Suppressor macrophage treated with lipopolysaccharide for 1 hour (primary cell): ENCODE results near the gene ZNF575.
"Not testable (repeated sequence)": the region's sequence is repeated elsewhere in the genome, so short reads cannot be mapped to it uniquely, and the experiment has no call there.

ENCODE experiments used
- DNase-seq, 3 donors: peaks; one replicate each; pipeline ENCODE4 v3.0.0-alpha.2; 2020 to 2022

Gene ZNF575

DNA sequence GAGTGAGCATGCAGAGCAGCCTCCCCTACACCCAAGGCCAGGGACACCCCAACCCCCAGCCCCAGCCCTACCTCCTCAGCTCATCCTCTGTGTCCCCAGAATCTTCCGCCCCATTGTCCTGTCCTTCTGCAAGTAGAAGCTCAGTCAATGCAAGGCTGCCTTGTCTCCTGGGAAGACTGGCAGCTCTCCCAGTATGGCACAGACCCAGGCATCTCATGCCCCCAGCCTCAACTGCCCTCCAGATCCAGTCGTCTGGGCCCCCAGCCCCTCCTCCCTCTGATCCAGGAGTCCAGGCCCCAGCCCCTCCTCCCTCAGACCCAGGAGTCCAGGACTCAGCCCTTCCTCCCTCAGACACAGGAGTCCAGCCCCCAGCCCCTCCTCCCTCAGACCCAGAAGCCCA, 13.0 kb downstream of the ZNF575 start:
- DNase-seq = no peak

DNA sequence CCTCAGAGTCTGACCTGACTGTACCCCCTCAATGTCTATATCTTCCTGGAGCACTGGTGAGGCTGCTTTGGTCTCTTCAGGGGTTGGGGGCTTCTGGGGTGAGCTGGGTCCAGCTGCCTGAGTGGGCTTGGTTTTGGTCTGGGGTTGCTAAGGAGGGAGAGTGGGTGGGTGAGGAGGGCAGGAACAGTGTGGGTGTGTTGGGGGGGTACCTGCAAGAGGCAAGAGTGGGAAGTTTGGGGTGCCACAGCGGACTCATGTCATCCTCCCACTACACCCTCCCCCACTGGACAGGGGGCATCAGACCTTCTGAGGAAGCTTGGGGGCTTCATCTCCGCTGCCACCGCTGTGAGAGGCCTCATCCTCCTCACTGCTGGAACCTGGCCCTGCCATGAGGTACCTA, 13.6 kb downstream of the ZNF575 start:
- no peak for DNase-seq

DNA sequence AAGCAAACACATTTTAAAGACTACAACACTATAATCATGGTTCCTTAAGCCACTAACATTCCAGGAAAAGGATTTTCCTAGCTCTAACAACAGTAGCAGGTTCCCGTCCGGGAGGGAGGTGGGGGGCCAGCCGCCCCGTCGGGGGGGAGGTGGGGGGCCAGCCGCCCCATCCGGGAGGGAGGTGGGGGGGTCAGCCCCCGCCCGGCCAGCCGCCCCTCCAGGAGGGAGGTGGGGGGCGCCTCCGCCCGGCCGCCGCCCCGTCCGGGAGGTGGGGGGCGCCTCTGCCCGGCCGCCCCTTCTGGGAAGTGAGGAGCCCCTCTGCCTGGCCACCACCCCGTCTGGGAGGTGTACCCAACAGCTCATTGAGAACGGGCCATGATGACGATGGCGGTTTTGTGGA, 14.9 kb downstream of the ZNF575 start:
- not testable (repeated sequence) for DNase-seq

DNA sequence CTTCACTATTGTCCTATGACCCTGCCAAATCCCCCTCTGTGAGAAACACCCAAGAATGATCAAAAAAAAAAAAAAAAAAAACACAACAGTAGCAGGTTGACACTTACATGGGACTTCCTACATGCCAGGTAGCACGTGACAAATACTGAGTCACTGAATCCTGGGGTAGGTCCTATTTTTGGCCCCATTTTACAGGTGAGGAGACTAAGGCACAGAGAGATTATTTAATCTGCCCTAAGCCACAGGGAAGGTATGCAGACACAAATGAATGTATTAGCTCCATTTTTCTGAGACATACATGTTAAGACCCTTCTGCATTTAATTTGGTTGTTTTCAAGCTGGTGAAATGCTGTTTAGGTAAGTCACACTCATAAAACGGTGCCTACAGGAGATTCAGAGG, 15.7 kb downstream of the ZNF575 start:
- no peak for DNase-seq

DNA sequence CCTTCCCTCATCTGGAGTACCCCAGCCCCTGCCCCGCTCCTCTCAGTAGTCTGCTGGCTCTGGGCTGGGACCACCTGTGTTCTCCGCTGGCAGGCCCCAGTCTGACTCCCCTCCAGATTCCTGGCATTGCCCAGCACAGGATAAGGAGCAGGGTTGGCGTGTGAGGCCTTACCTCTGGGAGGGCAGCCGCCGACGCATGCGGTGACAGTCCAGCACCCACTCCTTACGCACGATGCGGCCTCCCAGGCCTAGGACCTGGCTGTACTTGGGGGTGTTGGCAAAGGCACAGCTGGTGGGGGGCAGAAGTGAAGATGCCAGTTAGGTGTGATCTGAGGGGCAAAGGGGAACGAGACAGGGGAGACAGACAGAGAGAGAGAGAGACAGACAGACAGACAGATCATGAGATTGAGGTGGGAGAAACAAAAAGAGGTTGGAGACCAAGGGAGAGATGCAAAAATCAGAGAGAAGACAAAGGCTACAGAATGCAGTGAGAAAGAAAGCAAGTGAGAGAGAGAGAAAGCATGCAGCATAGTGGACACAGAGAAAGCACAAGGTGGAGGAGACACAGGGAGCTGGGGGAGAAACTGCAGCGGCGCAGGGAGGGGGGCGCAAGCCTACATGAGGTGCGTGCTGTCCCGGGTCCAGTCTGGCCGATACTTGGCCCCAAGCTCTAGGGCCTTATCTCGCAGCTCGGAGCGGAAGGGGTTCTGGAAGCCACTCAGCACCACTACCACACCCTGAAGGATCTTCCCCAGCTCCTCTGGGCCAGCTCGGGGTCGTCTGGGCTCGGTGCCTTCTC, 18.6 kb downstream of the ZNF575 start:
- DNase-seq = no peak

DNA sequence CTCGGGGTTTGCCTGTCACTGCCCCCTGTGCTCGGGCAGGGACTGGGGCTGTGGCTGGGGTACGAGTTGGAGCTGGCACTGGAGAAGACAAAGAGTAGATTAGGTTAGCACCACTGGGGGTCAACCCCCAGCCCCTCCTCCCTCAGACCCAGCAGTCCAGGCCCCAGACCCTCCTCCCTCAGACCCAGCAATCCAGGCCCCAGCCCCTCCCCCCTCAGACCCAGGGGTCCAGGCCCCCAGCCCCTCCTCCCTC, 19.1 kb downstream of the ZNF575 start:
- no peak for DNase-seq

DNA sequence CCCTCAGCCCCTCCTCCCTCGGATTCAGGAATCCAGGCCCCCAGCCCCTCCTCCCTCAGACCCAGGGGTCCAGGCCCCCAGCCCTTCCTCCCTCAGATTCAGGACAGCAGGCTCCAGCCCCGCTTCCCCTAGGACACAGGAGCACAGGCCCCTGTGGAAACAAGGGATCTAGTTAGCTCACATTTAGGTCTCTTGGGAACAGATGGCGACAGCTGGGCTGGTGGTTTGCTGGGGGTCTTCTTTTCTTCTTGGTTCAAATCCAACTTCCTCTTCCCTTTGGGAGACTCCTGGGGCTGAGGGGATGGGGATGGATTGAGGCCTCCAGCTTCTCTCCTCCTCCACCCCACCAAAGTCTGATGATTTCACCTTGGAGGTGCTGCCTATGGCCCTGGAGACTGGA, 19.6 kb downstream of the ZNF575 start:
- no peak for DNase-seq

DNA sequence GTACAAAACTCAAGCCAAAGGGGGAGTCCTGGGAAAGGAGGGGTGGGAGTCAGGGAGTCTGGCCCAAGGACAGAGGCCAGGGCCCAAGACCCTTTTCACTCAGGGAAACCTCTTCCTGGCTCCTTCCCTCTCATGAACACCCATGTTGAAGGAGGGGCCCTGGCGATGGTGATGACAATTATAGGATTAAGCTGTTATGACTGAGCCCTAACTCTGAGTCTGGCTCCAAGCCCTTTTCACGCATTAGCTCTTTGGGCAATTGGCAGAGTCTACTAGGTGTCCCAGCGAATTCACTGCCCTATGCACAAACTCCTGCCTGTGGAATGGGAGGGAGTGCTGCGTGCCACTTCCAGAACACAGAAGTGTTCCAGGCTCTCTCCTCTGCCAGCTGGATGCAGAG, 20.7 kb downstream of the ZNF575 start:
- DNase-seq = no peak

DNA sequence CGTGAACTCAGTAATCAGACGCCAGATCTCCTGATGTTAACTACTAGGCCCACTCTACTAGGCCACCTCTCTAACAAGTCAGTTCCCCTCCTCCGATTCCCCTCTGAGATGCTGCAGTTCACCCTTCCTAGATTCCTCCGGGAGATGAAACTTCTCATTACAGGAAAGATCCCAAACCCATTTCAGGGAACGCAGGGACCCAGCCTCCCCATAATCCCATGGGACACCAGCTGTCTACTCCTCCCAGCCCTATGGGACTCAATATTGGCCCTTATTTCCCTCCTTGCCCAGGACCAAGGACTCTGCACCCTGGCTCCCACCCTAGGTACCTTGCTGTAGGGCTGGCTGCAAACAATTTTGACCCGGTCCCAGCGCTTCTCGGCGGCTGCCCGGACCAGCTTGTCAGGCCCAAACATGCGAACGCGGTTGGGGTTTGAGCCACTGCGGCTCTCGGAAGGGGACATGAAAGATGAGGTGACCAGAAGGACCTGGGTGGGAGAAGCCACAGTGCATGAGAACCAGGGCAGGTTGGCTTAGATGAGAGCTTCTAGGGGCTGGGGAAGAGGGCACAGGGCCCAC, 21.4 kb downstream of the ZNF575 start:
- DNase-seq = no peak

DNA sequence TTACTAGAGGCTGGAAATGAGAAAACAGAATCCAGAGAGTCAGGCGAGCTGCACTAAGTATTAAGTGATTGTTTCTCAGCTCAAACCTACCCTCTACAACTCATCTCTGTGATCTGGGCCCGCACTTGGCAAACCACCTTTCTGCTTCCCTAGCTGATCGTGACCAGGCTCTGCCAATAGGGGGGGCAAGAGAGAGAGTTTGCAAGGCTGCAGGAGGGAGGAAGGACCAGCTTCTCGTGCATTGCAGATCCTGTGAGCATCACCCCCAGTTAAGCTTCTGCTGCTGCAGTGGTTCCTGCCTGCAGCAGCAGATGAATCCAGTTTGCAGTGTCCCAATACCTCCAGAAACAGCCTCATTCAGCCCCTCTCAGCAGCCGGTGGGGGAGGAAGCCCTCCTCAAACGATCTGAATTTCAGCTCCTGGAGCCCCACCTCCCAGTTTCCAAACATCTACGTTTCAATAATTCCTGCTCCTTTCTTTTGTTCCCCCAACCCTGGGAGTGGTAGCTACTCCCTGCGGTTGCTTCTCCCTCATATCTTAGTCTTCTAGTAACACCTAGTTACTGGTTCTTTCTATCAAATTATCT, 22.3 kb downstream of the ZNF575 start:
- DNase-seq = peak; percentile 76 to 88 (median 88)

DNA sequence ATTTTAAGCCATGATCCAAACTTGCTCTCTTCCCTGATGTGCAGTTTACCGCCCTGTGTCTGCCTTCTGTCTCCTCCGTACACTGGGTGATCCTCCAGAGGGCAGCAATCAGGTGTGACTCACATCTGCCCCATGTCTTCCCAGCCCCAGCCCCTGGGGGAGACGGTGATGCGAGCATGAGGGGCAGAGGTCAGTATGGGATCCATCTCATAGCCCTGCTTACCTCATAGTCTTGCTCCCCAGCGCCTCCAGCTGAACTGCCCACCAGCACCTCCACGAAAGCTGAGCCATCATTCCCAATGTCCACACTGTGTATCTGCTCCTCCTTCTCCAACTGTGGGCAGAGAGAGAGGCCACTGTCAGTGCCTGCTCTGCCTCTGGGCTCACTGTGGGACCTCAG, 27.7 kb downstream of the ZNF575 start:
- peak; percentile 60 to 74 (median 68) for DNase-seq

DNA sequence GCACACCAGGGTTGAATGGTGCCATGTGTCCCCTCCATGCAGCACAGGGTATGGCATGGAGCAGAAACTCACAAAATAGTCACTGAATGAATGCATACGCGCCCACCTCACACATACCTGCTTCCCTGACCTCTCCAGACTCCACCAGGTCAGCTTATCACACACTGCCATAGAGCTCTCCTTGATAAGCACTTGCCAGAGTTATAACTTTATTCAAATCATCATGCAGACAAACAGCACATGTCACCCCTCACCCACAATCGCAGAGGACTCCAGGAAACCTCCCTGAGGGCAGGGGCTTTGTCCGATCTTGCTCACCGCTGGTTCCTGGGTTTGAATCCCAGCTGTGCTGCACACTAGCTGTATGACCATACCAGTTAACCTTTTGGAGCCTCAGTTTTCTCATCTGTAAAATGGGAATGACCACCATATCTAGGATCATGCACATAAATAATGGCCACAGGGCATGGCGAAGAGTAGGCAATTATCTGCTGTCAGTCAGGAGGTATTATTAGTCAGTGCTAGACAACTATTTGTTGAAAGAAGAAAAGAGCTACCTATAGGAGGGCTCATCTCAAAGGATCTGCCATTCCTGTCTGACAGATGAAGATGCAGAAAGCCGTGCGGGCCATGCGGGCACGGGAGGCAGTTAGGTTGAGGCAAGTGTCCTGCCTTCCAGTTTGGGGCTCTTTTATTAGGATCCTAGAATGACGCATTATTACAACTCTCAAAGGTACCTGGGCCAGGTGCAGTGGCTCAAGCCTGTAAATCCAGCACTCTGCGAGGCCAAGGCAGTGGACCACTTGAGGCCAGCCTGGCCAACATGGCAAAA, 28.4 kb downstream of the ZNF575 start:
- DNase-seq = no peak

DNA sequence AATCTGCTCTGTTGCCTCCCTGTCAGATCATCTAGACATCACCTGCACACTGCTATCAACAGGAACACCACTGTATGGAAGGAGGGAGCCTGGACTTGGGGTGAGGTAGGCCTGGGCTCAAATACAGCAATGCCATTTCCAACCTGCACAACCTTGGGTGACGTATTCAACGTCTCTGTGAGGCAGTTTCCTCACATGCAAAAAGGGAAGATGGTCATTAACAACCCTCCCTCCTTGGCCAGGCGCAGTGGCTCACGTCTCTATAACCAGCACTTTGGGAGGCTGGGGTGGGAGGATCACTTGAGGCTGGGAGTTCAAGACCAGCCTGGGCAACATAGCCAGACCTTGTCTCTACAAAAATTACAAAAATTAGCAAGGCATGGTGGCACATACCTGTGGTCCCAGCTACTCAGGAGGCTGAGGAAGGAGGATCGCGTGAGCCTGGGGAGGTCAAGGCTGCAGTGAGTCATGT, 29.3 kb downstream of the ZNF575 start:
- DNase-seq = peak in 2 of 3 donors; percentile 35 to 48

DNA sequence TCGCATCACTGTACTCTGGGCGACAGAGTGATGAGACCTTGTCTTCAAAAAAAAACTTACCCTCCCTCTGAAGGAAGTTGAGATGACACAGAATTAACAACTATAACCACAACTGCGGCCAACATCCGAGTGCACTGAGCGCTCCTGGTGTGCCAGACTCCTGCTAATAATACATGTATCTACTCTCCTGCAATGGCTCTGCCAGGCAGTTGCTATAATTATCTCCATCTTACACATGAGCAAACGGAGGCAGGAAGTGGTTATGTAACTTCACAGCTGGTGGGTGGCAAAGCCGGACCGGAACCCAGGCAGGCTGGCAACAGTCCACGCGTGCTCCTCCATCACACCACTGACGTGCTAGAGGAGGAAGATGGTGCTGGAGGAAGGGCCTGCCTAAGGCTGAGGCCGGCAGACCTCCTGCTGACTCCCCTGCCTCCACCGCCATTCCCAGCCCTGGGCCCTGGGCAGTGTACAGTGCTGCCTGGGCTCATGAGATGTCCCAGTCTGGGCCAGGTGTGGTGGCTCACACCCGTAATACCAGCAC, 29.8 kb downstream of the ZNF575 start:
- DNase-seq = peak; percentile 82 to 89 (median 83)

DNA sequence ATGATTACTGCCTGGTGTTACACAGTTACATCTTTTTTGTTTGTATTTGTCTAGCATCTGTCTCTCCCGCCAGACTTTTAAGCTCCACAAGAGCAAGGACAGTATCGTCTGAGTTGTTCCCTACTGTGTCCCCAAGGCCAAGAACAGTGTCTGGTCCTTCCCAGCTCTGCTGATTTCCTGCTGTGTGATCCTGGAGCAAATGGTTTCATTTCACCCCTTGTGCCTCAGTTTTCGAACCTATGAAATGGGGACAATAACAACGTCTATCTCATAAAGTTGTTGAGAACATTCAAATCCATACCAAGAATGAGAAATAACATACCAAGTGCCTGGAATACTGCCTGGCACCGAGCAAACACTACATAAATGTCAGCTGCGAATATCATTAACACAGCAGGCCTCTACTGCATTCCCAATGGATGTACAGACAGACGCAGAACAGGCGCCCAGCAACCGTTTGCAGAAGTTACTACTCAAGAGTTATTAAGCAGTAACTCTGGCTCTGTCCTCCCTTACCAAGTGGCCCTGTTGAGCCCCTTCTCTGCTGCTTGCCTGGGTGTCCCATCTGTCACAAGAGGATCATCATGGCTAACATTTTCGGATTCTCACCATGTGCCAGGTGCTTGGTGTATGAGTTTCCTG, 30.9 kb downstream of the ZNF575 start:
- DNase-seq = peak in 1 of 3 donors; percentile 26

DNA sequence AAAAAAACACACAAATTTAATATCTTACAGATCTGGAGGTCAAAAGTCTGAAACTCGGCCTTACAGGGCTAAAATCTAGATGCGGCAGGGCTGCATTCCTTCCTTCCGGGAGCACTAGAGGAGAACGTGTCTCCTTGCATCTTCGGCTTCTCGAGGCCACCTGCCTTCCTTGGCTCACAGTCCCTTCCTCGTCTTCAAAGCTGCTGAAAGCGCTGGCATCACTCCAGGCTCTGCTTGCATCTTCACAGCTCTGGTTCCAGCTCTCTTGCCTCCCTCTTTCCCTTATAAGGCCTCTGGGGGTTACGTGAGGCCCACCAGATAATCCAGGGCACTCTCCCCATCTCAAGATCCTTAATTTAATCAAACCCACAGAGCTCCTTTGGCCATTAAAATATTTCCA, 31.8 kb downstream of the ZNF575 start:
- DNase-seq = no peak

DNA sequence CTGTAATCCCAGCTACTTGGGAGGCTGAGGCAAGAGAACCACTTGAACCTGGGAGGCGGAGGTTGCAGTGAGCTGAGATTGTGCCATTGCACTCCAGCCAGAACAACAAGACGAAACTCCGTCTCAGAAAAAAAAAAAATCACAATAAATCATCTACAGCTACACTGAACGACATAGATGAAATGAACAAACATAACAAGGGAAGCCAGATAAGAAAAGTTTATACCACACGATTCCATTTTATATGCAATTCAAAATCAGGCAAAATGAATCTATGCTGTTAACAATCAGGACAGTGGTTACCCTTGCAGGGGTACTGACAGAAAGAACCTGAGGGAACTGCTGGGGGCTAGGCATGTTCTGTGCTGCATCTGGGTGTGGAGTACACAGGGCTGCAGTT, 36.7 kb downstream of the ZNF575 start:
- DNase-seq = no peak

DNA sequence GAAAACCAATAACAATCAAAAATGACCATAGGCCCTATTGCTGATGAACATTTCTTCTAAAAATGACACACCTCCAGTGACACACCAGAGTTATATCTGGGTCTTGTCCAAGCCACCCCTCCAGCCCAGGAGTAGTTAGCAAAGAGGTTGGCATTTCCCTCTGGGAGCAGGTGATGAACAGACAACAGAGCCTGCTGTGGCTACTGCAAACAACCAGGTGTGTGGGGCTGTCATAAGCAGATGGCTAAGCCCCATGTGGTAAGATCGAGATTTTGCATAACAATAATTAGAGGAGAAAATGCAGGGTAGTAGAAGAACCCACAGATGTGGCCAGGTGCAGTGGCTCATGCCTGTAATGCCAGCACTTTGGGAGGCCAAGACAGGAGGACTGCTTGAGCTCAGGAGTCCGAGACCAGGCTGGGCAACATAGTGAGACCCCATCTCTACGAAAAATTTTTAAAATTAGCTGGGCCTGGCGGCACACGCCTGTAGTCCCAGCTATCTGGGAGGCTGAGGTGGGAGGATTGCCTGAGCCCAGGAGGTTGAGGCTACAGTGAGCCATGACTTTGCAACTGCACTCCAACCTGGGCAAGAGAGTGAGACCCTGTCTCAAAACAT, 37.3 kb downstream of the ZNF575 start:
- no peak for DNase-seq

DNA sequence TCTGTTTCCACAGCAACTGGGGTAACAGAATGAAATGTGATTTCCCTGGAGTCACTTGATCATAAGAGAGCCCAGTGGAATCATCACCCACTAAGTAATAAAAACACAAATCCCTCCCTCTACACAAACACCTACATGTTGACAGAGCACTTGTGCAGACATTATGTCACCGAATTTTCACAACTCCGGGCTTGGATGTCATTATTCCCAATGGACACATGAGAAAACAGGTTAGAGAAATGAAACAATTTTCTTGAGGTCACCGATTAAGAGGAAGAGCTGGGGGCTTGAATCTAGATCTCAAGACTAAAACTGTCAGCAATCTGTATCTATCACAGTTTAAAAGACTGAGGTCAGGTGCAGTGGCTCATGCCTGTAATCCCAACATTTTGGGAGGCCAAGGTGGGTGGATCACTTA, 39.2 kb downstream of the ZNF575 start:
- DNase-seq = peak; percentile 54 to 76 (median 69)

DNA sequence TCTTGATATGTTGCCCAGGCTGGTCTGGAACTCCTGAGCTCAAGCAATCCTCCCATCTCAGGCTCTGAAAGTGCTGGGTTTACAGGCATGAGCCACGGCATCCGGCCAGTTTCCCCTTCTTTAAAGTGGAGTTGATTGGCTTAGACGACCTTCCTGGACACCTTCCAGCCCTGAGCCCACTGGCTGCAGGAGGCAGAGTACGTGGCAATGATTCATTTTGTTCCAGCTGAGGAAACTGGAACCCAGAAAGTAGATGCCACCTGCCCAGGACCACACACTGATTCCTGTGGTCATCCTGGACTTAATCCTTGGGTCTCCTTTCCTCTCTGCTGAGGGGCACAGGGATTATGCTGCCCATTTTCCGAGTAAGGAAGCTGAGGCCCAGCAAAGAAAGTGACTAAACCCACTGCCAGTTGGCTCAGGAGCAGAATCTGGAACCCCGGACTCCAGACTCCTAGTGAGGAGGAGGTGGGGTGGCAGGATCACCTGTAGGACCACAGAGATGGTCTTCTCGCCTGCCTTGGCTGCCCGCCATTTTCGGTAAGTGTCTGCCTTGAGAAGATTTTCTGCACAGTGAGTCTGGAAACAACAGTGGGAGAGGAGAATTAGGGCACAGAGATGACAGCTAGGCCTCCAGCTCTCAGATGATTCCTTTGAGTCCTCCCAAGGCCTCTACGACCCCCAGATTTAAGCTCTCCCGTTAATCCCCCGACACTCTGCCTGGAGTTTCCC, 41.6 kb downstream of the ZNF575 start:
- peak; percentile 26 to 67 (median 65) for DNase-seq

DNA sequence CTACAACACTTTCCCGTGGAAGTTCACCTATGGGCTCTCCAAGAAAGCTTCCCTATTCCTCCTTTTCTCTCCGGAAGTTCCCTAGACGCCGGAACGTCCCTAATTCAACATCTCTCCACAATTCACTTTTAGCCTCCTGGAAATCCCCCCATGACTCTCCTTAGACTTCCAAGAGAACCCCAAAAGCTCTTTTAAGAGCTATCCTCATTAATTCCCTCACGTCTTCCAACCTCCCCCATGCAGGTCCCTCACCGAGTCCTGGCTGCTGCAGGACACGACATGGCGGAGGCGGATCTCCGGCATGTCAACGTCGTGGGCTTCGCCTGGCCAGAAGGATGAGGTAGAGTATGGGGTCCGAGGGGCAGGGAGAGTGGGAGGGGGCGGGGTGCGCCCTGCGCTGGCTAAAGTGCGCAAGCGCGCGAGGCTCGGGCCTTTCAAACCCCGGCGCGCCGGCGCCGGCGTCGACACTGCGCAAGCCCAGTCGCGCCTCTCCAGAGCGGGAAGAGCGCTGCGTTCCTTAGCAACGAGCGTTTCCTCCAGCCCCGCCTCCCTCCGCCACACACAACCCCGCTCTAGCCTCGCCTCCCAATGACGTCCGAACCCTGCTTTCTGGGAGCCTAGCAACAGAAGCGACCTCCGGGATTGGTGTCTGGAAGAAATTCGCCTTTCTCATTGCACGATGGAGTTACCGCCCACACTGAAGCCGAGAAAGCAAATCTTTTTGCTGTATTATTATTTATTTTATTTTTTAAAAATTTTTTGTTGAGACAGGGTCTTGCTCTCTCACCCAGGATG, 42.4 kb downstream of the ZNF575 start, which contains the start of the genes PINLYP and XRCC1:
PINLYP (plus strand) TSS at position 646 of the 795 bp plus-strand sequence. CDS start 1,391 bp downstream, outside the sequence.
XRCC1 (minus strand) TSS at position 372 of the 795 bp plus-strand sequence; CDS start at position 303, 69 bp downstream.
- peak; percentile 99 for DNase-seq
